Measurements from ENCODE around the gene PPP1CB. TPM values are rescaled to one million over a fixed set of nuclear protein-coding genes. Genes with fewer than 3 reads are reported as not detected.
"Not testable (repeated sequence)": the region's sequence is repeated elsewhere in the genome, so short reads cannot be mapped to it uniquely, and the experiment has no call there.

PPP1CB gene
- total RNA-seq, 2 donors from 2014 or later: 188 to 299 TPM

DNA sequence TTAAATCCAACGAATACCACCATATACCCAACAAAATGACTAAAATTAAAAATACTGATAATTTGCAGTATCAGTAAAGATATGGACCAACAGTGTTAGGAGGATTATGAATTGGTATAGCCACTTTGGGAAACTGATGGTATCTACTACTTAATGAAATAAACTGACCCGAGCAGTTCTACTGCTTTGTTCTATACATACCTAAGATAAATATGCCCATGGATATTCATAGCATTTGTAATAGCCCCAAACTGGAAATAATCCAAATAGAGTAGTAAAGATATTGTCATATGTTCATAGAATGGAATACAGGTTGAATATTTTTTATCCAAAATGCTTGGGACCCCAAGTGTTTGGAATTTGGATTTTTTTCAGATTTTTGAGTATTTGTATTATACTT, 20.7 kb downstream of the PPP1CB start:
- Mint-ChIP-seq H3K36me3 (peaks cover 9% of the 10 kb centered on the region), H3K4me1 (ENCODE audit: low read depth in 2 of 2) (peaks cover 43 to 57% of the 10 kb centered on the region in 2 donors), H3K4me3 (no peak overlapping the region), H3K27ac (no peak overlapping the region), H3K9me3 (no peaks in the 10 kb centered on the region), H3K27me3 (no peaks in the 10 kb centered on the region)
- DNase-seq (ENCODE audit: low spot score) (no peak), ATAC-seq (no peak)

DNA sequence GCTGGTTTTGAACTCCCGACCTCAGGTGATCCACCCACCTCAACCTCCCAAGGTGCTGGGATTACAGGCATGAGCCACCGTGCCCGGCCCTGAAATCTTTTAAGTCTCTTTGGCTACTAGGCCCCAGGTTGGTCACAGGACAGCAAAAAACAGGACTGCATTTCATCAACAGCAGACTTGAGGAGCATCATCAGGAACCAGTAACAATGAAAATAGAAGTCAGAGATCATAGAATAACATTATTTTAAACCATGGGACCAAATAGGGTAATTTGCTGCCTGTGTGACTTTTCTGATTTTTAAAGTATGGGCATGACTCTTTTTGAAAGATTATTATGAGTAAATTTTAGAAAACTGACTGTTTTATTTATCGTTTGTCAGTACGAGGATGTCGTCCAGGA, 24.8 kb downstream of the PPP1CB start:
- ATAC-seq (no peak), DNase-seq (ENCODE audit: low spot score) (no peak)
- no peak overlapping the region for H3K4me3 Mint-ChIP-seq
- peaks cover 10% of the 10 kb centered on the region for H3K36me3 Mint-ChIP-seq
- peaks cover 14 to 28% of the 10 kb centered on the region in 2 donors for H3K4me1 Mint-ChIP-seq (ENCODE audit: low read depth in 2 of 2)
- no peaks in the 10 kb centered on the region for H3K9me3 Mint-ChIP-seq
- H3K27me3 Mint-ChIP-seq: no peaks in the 10 kb centered on the region
- H3K27ac Mint-ChIP-seq: peak overlapping the region in 1 of 2 donors; percentile 29

DNA sequence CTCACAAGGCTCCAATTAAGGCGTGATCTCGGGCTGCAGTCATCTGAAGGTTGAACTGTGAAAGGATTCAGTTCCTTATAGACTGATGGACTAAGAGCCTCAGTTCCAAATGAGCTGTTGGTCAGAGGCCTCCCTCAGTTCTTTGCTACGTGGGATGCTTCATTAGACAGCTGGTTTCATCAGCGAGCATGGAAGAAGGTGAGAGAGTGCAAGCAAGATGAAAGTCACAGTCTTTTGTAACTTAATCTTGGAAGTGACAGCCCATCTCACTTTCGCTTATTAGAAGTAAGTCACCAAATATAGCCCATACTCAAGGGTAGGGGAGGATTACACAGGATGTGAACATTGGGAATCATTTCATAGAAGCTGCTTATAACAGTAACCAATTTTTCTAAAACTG, 26.8 kb downstream of the PPP1CB start:
- H3K27ac Mint-ChIP-seq: no peak overlapping the region
- peaks cover 10 to 22% of the 10 kb centered on the region in 2 donors for H3K4me1 Mint-ChIP-seq (ENCODE audit: low read depth in 2 of 2)
- H3K36me3 Mint-ChIP-seq: peaks cover 21% of the 10 kb centered on the region
- no peaks in the 10 kb centered on the region for H3K27me3 Mint-ChIP-seq
- no peak for DNase-seq (ENCODE audit: low spot score)
- no peak overlapping the region for H3K4me3 Mint-ChIP-seq
- H3K9me3 Mint-ChIP-seq: no peaks in the 10 kb centered on the region
- ATAC-seq: no peak

DNA sequence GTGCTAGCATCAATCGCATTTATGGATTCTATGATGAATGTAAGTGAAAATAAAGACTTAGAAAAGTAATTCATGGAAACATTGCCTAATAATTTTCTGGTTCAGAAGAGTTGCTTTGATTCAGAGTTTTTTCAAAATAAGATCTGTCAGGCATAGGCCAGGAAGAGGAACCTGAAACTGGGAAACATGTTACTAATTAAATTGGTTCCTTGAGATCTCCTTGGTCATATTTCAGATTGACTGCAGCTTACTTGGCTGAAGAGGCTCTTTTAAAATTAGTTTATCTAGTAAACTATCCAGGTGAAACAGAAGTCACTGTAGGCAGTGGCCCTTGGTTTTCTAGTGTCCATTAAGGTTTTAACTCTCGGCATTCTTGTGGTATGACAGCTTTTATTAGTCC, 27.4 kb downstream of the PPP1CB start:
- DNase-seq (ENCODE audit: low spot score) (no peak), ATAC-seq (no peak)
- H3K4me1 Mint-ChIP-seq (ENCODE audit: low read depth in 2 of 2): peaks cover 10 to 16% of the 10 kb centered on the region in 2 donors
- no peak overlapping the region for H3K4me3 Mint-ChIP-seq
- no peaks in the 10 kb centered on the region for H3K9me3 Mint-ChIP-seq
- no peaks in the 10 kb centered on the region for H3K27me3 Mint-ChIP-seq
- H3K36me3 Mint-ChIP-seq: peaks cover 21% of the 10 kb centered on the region
- H3K27ac Mint-ChIP-seq: no peak overlapping the region

DNA sequence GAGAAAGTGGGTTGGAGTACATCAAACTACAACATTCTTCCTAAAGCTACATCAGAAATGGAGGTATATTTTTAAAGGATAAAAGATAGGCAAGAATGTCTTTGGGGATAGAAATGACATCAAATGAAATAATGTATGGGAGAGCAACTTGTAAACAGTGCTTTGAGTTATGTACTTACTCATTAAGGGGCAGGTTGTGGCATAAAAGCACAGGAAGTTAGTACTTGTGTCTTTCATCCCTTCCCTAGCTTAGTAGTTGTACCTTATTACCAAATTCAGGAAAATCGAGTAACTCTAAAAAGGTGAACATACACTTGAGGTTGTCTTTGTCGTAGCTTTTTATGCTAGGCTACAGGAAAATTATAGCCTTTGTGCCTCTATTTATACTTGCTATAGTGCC, 28.9 kb downstream of the PPP1CB start:
- DNase-seq (ENCODE audit: low spot score) (no peak), ATAC-seq (no peak)
- H3K36me3 Mint-ChIP-seq: peaks cover 21% of the 10 kb centered on the region
- H3K4me1 Mint-ChIP-seq (ENCODE audit: low read depth in 2 of 2): peaks cover 9 to 12% of the 10 kb centered on the region in 2 donors
- no peaks in the 10 kb centered on the region for H3K27me3 Mint-ChIP-seq
- H3K27ac Mint-ChIP-seq: no peak overlapping the region
- no peak overlapping the region for H3K4me3 Mint-ChIP-seq
- no peaks in the 10 kb centered on the region for H3K9me3 Mint-ChIP-seq

DNA sequence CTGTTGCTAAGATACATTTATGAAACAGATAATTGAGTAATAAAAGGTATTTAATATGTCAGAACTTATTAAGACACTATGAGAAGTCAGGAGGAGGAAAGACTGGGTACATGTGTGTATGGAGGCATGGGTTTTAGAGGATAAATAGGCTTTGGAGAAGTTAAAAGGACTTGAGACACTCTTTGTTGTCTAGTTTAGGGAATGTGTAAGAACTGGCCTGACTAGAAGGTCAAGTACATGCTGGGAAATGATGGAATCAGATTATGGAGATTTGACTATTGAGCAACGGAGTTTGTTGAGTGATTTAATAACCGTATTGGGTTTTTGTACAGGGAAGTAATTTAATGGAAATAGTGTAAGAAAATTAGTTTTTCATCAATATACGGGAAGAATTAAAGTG, 30.8 kb downstream of the PPP1CB start:
- H3K27ac Mint-ChIP-seq: no peak overlapping the region
- DNase-seq (ENCODE audit: low spot score) (no peak), ATAC-seq (no peak)
- peaks cover 18% of the 10 kb centered on the region for H3K36me3 Mint-ChIP-seq
- H3K4me3 Mint-ChIP-seq: no peak overlapping the region
- no peaks in the 10 kb centered on the region for H3K27me3 Mint-ChIP-seq
- H3K4me1 Mint-ChIP-seq (ENCODE audit: low read depth in 2 of 2): no peaks in the 10 kb centered on the region
- no peaks in the 10 kb centered on the region for H3K9me3 Mint-ChIP-seq

DNA sequence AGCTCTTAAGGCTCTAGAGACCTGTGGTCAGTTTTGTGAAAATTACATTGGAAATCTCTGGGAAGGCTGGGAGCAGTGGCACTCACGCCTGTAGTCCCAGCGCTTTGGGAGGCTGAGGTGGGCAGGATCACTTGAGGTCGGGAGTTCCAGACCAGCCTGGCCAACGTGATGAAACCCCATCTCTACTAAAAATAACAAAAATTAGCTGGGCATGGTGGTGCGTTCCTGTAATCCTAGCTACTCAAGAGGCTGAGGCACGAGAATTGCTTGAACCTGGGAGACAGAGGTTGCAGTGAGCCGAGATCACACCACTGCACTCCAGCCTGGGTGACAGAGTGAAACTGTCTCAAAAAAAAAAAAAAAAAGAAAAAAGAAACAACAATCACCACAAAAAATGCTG, 32.9 kb downstream of the PPP1CB start:
- not testable (repeated sequence) for H3K9me3 Mint-ChIP-seq; H3K4me3 Mint-ChIP-seq; DNase-seq (ENCODE audit: low spot score); ATAC-seq; H3K4me1 Mint-ChIP-seq (ENCODE audit: low read depth in 2 of 2); H3K27me3 Mint-ChIP-seq; H3K27ac Mint-ChIP-seq
- H3K36me3 Mint-ChIP-seq: peaks cover 25% of the 10 kb centered on the region

DNA sequence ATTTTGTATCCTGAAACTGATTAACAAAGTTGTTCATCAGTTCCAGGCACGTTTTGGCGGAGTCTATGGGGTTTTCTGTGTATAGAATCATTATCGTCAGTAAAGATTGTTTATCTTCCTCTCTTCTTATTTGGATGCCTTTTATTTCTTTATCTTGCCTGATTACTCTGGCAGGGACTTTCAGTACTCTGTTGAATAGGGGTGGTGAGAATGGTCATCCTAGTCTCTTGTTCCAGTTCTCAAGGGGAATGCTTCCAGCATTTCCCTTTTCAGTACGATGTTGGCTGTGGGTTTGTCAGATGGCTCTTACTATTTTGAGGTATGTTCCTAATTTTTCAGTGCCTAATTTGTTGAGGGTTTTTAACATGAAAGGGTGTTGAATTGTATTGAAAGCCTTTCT, 45.0 kb downstream of the PPP1CB start:
- ATAC-seq (no peak), DNase-seq (ENCODE audit: low spot score) (no peak)
- Mint-ChIP-seq H3K4me1 (ENCODE audit: low read depth in 2 of 2) (peaks cover 29 to 30% of the 10 kb centered on the region in 2 donors), H3K36me3 (peaks cover 40% of the 10 kb centered on the region), H3K4me3 (no peak overlapping the region), H3K9me3 (no peaks in the 10 kb centered on the region), H3K27me3 (no peaks in the 10 kb centered on the region), H3K27ac (peak overlapping the region; percentile 8 to 52)

DNA sequence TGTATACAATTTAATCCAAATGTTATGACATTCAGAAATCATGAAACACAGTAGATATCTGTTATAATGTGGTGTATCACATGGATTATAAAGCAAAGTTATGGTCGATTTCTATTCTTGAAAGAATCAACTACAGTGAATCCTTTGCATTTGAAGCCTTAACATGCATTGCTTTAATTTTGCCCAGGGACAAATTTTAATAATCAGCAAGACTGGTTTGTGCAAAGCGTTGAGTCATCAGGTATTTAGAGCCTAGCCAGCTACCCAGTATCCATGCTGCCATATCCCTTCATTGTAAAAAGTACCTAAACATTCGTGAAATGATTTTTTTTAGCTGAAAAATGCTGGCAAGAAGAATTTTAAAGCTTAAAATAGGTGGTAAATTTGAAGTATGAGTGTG, 50.1 kb downstream of the PPP1CB start:
- H3K27me3 Mint-ChIP-seq: no peaks in the 10 kb centered on the region
- DNase-seq (ENCODE audit: low spot score) (no peak), ATAC-seq (no peak)
- H3K4me1 Mint-ChIP-seq (ENCODE audit: low read depth in 2 of 2): peaks cover 15 to 16% of the 10 kb centered on the region in 2 donors
- H3K9me3 Mint-ChIP-seq: no peaks in the 10 kb centered on the region
- H3K36me3 Mint-ChIP-seq: peaks cover 25% of the 10 kb centered on the region
- H3K4me3 Mint-ChIP-seq: no peak overlapping the region
- no peak overlapping the region for H3K27ac Mint-ChIP-seq

DNA sequence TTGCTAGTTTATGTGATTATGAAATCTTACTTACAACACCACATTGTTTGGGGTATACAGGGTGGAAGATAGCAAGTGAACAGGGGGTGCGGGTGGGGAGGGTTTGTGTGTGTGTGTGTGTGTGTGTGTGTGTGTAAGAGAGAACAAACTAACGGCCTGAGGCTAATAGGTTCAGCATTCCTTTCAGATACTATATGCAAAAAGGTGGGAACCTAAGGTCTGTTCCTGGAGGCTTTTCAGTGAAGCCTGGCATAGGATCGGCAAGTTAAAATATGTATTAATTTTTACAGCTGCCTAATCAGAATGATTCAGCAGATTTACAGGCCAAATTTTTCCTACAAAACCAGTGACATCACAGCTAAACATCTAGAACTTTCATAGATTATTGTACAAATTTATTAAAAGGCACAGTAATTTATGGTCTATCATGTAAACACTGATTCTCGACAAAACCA, 51.4 kb downstream of the PPP1CB start:
- H3K9me3 Mint-ChIP-seq: no peaks in the 10 kb centered on the region
- H3K27me3 Mint-ChIP-seq: no peaks in the 10 kb centered on the region
- no peak overlapping the region for H3K4me3 Mint-ChIP-seq
- H3K36me3 Mint-ChIP-seq: peaks cover 15% of the 10 kb centered on the region
- no peak for ATAC-seq
- peak overlapping the region in 1 of 2 donors; percentile 9 for H3K27ac Mint-ChIP-seq
- peaks cover 4 to 5% of the 10 kb centered on the region in 2 donors for H3K4me1 Mint-ChIP-seq (ENCODE audit: low read depth in 2 of 2)
- no peak for DNase-seq (ENCODE audit: low spot score)

DNA sequence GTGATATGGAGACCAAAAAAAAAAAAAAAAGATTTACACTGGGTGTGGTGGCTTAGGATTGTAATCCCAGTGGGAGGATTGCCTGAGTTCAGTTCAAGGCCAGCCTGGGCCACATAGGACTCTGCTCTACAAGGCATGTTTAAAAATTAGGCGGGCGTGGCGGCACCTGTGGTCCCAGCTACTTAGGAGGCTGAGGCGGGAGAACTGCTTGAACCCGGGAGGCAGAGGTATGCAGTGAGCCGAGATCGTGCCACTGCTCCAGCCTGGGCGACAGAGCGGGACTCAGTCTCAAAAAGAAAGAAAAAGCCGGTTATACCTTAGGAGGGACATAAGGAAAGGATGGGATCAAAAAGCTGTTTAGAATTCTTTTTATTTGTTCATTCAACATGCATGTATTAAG, 58.3 kb downstream of the PPP1CB start:
- H3K9me3 Mint-ChIP-seq: no peaks in the 10 kb centered on the region
- ATAC-seq (peak; percentile 0 to 2), DNase-seq (ENCODE audit: low spot score) (no peak)
- H3K4me3 Mint-ChIP-seq: peak overlapping the region; percentile 76
- H3K36me3 Mint-ChIP-seq: peaks cover 5% of the 10 kb centered on the region
- peaks cover 19% of the 10 kb centered on the region in 2 donors for H3K4me1 Mint-ChIP-seq (ENCODE audit: low read depth in 2 of 2)
- peak overlapping the region; percentile 53 to 78 for H3K27ac Mint-ChIP-seq
- H3K27me3 Mint-ChIP-seq: no peaks in the 10 kb centered on the region

DNA sequence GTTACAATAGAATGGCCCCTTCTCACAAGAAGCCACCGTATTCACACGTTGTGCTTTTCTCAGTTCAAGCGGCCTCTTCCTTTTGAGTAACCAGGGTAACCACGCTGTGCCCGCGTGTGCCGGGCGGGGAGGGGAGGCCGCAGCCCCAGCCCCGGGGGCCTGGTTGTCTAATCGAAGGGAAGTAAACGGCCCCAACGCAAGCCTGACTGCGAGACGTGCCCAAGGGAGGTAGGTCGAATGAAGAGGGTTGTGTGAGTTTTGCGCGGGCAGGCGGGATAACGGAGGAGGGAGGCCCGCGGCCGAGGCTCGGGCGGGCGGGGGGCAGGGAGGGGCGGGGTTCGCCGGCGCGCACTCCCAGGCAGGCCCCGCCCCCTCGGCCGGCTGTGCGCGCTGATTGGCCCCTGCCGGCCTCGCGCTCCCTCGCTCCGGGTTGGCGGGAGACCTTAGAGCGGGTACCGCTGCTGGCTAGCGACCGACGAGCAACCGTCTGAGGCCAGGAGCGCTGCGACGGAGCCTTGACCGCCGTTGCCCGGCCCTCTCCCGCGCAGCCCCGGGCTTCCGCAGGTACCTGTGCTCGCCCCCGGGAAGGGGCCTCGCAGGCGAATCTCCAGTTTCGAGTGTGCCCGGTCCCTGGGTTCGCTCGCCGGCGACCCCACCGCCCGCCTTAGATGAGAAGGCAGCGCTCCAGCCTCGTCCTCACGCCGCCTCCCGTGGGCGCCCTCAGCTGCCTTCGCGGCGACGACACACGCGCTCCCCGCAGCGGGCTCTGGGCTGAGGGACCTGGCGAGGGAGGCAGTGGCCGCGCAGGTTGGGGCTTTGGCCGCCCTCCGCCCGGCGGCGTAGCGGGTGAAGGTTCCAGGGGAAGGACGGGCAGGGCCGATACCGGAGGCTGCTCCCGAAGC, 59.0 kb downstream of the PPP1CB start, which contains the start of gene SPDYA:
TSS of gene SPDYA (plus strand) at position 451 of the 902 bp plus-strand sequence. CDS start 5,181 bp downstream, outside the sequence.
- Mint-ChIP-seq H3K9me3 (no peaks in the 10 kb centered on the region), H3K27ac (peak within 1 kb of the TSS; percentile 53 to 78), H3K36me3 (peaks cover 5% of the 10 kb centered on the region), H3K4me3 (peak within 1 kb of the TSS; percentile 76), H3K4me1 (ENCODE audit: low read depth in 2 of 2) (peaks cover 19% of the 10 kb centered on the region in 2 donors), H3K27me3 (no peaks in the 10 kb centered on the region)
- DNase-seq (ENCODE audit: low spot score) (peak; percentile 90), ATAC-seq (peak; percentile 97)

DNA sequence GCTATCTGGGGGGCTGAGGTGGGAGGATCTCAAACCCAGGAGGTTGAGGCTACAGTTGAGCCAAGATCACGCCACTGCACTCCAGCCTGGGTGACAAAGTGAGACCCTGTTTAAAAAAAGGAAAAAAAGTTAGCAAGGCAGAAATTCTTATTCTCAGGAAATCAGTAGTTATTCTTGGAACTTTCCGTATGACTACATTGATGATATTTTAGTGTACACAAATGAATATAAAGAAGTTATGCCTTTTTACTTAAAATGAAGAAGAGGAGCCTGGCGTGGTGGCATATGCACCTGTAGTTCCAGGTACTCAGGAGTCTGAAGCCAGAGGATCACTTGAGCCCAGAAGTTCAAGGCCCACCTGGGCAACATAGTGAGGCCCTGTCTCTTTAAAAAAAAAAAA, 66.4 kb downstream of the PPP1CB start:
- Mint-ChIP-seq H3K36me3 (no peaks in the 10 kb centered on the region), H3K27ac (no peak overlapping the region), H3K27me3 (no peaks in the 10 kb centered on the region), H3K9me3 (no peaks in the 10 kb centered on the region), H3K4me3 (no peak overlapping the region), H3K4me1 (ENCODE audit: low read depth in 2 of 2) (no peaks in the 10 kb centered on the region)
- peak; percentile 24 to 27 for ATAC-seq
- DNase-seq (ENCODE audit: low spot score): no peak

DNA sequence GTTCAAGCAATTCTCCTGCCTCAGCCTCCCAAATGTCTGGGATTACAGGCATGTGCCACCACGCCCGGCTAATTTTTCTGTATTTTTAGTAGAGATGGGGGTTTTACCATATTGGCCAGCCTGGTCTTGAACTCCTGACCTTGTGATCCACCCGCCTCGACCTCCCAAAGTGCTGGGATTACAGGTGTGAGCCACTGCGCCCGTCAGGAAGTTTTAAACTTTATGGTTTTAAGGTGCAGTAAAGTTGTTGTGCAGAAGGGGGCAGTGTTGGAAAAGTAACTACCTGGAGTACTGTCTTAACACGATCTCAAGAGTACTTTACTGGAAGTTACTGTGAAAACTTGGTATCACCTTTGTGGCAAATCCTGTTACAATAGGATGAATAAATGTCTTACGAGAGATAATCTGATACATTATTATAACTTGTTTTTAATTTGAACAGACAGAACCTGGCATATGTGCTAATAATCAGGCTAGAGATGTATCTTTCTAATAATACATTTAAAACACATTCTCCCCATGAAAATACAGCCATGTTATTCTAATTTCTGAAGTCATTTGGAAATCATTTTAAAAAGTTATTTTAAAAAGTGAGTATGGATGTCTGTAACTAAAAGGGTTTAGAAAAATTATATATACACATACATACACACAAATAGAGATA, 69.8 kb downstream of the PPP1CB start:
- DNase-seq (ENCODE audit: low spot score) (peak; percentile 73), ATAC-seq (peak; percentile 70 to 71)
- H3K27ac Mint-ChIP-seq: no peak overlapping the region
- no peaks in the 10 kb centered on the region for H3K36me3 Mint-ChIP-seq
- H3K4me1 Mint-ChIP-seq (ENCODE audit: low read depth in 2 of 2): no peaks in the 10 kb centered on the region
- H3K9me3 Mint-ChIP-seq: no peaks in the 10 kb centered on the region
- H3K27me3 Mint-ChIP-seq: no peaks in the 10 kb centered on the region
- no peak overlapping the region for H3K4me3 Mint-ChIP-seq

Data from natural killer cell treated with Interleukin-12 subunit alpha and Interleukin-12 subunit beta and Interleukin-15 and Interleukin-18, amount 100 ng/mL, for 72 hours (primary cell).